Testis (tissue), 2 donors: ENCODE data around the gene TMEM225B.
"Not testable (repeated sequence)": the region's sequence is repeated elsewhere in the genome, so short reads cannot be mapped to it uniquely, and the experiment has no call there.

ENCODE experiments used
- POLR2A ChIP-seq: fragments of 450-650 bp; IDR thresholded peaks from one replicate; pipeline ENCODE4 v1.6.1; 2017; ENCODE audit warnings: antibody characterized with exemption, mild to moderate bottlenecking, moderate library complexity
- TF ChIP-seq, protein P1 (sequence below), 3 experiments: fragments of 450-650 bp in 2 of 3; fragments of 200-600 bp in 1 of 3; sonication (generic) in 1 of 3; IDR thresholded peaks; one replicate each; pipeline ENCODE4 v1.5.1; 2016 to 2019; ENCODE audit warnings: antibody characterized with exemption in 3 of 3, mild to moderate bottlenecking in 2 of 3, moderate library complexity in 1 of 3

DNA sequence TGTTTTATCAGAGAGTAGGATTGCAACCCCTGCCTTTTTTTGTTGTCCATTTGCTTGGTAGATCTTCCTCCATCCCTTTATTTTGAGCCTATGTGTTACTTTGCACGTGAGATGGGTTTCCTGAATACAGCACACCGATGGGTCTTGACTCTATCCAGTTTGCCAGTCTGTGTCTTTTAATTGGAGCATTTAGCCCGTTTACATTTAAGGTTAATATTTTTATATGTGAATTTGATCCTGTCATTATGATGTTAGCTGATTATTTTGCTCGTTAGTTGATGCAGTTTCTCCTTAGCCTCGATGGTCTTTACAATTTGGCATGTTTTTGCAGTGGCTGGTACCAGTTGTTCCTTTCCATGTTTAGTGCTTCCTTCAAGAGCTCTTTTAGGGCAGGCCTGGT, 59.8 kb downstream of the TMEM225B start:
- not testable (repeated sequence) for TF ChIP-seq POLR2A
- TF ChIP-seq, protein P1, sequence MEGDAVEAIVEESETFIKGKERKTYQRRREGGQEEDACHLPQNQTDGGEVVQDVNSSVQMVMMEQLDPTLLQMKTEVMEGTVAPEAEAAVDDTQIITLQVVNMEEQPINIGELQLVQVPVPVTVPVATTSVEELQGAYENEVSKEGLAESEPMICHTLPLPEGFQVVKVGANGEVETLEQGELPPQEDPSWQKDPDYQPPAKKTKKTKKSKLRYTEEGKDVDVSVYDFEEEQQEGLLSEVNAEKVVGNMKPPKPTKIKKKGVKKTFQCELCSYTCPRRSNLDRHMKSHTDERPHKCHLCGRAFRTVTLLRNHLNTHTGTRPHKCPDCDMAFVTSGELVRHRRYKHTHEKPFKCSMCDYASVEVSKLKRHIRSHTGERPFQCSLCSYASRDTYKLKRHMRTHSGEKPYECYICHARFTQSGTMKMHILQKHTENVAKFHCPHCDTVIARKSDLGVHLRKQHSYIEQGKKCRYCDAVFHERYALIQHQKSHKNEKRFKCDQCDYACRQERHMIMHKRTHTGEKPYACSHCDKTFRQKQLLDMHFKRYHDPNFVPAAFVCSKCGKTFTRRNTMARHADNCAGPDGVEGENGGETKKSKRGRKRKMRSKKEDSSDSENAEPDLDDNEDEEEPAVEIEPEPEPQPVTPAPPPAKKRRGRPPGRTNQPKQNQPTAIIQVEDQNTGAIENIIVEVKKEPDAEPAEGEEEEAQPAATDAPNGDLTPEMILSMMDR (IDR thresholded peaks at IDR 0.05), result not testable (repeated sequence)
